ENCODE data around the gene ELMO1.

Gene ELMO1

GRCh38 chr7:37041461-37041860 lies 407.2 kb downstream of the ELMO1 start:
- FAIRE-seq (no peak), DNase-seq (ENCODE audit: insufficient read length) (no peak)
- TF ChIP-seq POLR2A (IDR thresholded peaks at IDR 0.05; ENCODE audit: low read depth, low read length) (no peak), POLR2AphosphoS5 (IDR thresholded peaks at IDR 0.05; ENCODE audit: low read depth, low read length) (no peak), TAF1 (IDR thresholded peaks at IDR 0.05; ENCODE audit: borderline replicate concordance, low read depth, low read length) (no peak)

- TF ChIP-seq POLR2A (IDR thresholded peaks at IDR 0.05; ENCODE audit: low read depth, low read length) = no peak
- no peak for TF ChIP-seq POLR2AphosphoS5 (IDR thresholded peaks at IDR 0.05; ENCODE audit: low read depth, low read length)
- no peak for TF ChIP-seq TAF1 (IDR thresholded peaks at IDR 0.05; ENCODE audit: borderline replicate concordance, low read depth, low read length)
- no peak for FAIRE-seq
- no peak for DNase-seq (ENCODE audit: insufficient read length)
Observed at GRCh38 chr7:37040330-37040729, 408.3 kb downstream of the ELMO1 start.

DNA sequence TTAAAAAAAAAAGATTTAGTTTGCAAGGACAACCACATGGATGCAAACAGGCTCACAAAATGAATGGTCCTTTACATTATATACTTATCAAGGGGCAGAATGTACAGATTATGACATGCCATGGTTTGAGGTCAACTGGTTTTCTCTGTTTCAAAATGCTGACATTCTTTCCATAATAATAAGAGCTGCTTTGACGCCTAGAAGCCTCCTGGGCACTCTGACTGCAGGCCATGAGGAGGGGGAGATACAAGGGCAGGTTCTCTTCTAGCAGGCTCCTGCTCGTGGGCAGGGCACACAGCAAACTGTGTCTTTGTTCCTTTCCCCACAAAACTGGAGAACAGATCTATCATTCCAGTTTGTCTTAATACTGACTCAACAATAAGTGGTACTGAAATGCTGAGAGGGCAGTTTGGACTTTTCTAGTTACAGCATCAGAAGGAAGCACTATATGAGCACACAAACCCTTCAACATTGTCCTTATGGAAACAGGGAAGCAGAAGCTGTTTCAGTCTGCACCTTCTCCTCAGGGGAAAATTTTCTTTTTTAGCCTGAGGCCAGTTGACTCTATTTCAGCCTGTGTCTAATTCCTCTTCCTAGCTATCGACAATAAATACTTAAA lies 409.4 kb downstream of the ELMO1 start:
- TF ChIP-seq POLR2AphosphoS5 (IDR thresholded peaks at IDR 0.05; ENCODE audit: low read depth, low read length) (no peak), TAF1 (IDR thresholded peaks at IDR 0.05; ENCODE audit: borderline replicate concordance, low read depth, low read length) (no peak), POLR2A (IDR thresholded peaks at IDR 0.05; ENCODE audit: low read depth, low read length) (no peak)
- FAIRE-seq (no peak), DNase-seq (ENCODE audit: insufficient read length) (no peak)

DNA sequence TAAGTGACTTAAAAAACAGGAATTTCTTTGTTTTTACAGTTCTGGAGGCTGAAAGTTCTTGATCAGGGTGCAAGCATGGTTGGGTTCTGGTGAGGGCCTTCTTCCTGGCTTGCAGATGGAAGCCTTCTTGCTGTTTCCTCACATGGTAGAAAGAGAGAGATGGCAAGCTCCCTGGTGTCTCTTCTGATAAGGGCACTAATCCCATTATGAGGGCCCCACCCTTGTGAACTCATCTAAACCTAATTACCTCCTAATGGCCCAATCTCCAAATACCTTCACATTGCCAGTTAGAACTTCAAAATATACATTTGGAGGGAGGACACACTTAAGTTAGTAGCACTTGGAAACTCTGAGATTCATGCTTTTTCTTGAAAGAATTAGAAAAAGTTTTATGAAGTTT lies 410.0 kb downstream of the ELMO1 start:
- FAIRE-seq (no peak), DNase-seq (ENCODE audit: insufficient read length) (no peak)
- TF ChIP-seq TAF1 (IDR thresholded peaks at IDR 0.05; ENCODE audit: borderline replicate concordance, low read depth, low read length) (no peak), POLR2AphosphoS5 (IDR thresholded peaks at IDR 0.05; ENCODE audit: low read depth, low read length) (no peak), POLR2A (IDR thresholded peaks at IDR 0.05; ENCODE audit: low read depth, low read length) (no peak)

DNA sequence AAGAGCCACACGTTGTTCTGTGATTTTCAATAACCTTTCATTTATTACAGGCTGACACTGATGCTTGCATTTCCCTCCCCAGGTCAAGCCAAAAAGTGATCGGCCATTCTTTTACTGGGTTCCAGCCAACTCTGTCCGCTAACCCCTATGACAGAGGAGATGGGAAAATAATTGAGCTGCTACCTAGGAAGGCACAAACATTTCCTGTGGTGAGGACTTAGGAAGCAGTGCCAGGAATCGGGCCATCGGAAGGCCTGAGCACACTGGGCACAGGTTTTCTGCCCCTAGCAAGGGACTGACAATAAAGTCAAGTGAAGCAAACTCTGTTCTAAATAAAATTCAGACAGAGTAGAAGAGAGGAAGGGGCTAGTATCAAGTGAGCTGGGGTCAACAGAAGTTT lies 411.4 kb downstream of the ELMO1 start:
- DNase-seq (ENCODE audit: insufficient read length) (no peak), FAIRE-seq (no peak)
- TF ChIP-seq POLR2A (IDR thresholded peaks at IDR 0.05; ENCODE audit: low read depth, low read length) (no peak), TAF1 (IDR thresholded peaks at IDR 0.05; ENCODE audit: borderline replicate concordance, low read depth, low read length) (no peak), POLR2AphosphoS5 (IDR thresholded peaks at IDR 0.05; ENCODE audit: low read depth, low read length) (no peak)

DNA sequence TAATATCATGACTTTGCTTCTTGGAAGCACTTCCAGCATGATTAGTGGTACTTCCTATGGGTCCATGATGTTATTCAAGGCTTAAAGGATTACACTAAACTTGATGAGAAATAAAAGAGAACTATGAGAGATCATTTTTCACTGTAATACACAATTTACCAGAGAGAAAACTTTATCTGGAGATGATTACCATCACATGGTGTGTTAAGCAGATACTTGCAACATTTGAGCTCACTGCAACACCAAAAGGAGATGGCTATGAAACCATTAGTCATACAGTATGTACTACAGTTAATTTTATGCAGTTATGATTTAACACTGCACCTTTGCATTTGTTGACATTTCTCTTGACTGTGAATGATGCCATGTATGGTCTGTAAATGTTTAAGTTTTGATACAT lies 413.0 kb downstream of the ELMO1 start:
- DNase-seq (ENCODE audit: insufficient read length) = no peak
- FAIRE-seq = no peak
- TF ChIP-seq POLR2AphosphoS5 (IDR thresholded peaks at IDR 0.05; ENCODE audit: low read depth, low read length) (no peak), TAF1 (IDR thresholded peaks at IDR 0.05; ENCODE audit: borderline replicate concordance, low read depth, low read length) (no peak), POLR2A (IDR thresholded peaks at IDR 0.05; ENCODE audit: low read depth, low read length) (no peak)

- DNase-seq (ENCODE audit: insufficient read length) (no peak), FAIRE-seq (no peak)
- TF ChIP-seq POLR2A (IDR thresholded peaks at IDR 0.05; ENCODE audit: low read depth, low read length) (no peak), TAF1 (IDR thresholded peaks at IDR 0.05; ENCODE audit: borderline replicate concordance, low read depth, low read length) (no peak), POLR2AphosphoS5 (IDR thresholded peaks at IDR 0.05; ENCODE audit: low read depth, low read length) (no peak)
Observed at GRCh38 chr7:37033141-37033540, 415.5 kb downstream of the ELMO1 start.

GRCh38 chr7:37032258-37032601 lies 416.4 kb downstream of the ELMO1 start:
- no peak for FAIRE-seq
- TF ChIP-seq POLR2AphosphoS5 (IDR thresholded peaks at IDR 0.05; ENCODE audit: low read depth, low read length) = no peak
- TF ChIP-seq POLR2A (IDR thresholded peaks at IDR 0.05; ENCODE audit: low read depth, low read length) = no peak
- no peak for TF ChIP-seq TAF1 (IDR thresholded peaks at IDR 0.05; ENCODE audit: borderline replicate concordance, low read depth, low read length)
- no peak for DNase-seq (ENCODE audit: insufficient read length)

GRCh38 chr7:37031571-37032257 lies 416.9 kb downstream of the ELMO1 start:
- DNase-seq (ENCODE audit: insufficient read length) (no peak), FAIRE-seq (no peak)
- TF ChIP-seq POLR2A (IDR thresholded peaks at IDR 0.05; ENCODE audit: low read depth, low read length) (no peak), POLR2AphosphoS5 (IDR thresholded peaks at IDR 0.05; ENCODE audit: low read depth, low read length) (no peak), TAF1 (IDR thresholded peaks at IDR 0.05; ENCODE audit: borderline replicate concordance, low read depth, low read length) (no peak)

DNA sequence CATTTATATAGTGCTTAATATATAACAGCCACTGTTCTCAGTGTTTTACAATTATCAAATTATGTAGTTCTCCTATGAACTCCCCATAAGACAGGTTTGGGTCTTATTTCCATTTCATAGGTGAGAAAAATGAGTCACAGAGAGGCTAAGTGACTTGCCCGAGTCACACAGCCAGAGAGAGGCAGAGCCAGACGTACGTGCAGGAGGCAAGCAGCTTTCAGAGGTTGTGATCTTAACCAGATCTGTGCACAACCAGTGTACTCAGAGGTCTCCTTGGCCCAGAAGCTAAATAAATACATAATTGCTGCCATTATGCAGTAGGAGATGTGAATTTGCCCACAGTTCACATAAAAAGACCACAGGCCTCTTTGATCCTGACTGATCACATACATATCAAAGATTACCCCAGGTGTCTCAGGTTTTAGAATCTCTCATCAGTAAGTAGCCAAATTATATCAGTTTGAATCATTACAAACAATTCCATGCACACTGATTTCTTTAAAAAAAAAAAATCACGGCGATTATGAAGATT lies 419.7 kb downstream of the ELMO1 start:
- FAIRE-seq = no peak
- no peak for DNase-seq (ENCODE audit: insufficient read length)
- TF ChIP-seq POLR2A (IDR thresholded peaks at IDR 0.05; ENCODE audit: low read depth, low read length) = no peak
- no peak for TF ChIP-seq POLR2AphosphoS5 (IDR thresholded peaks at IDR 0.05; ENCODE audit: low read depth, low read length)

DNA sequence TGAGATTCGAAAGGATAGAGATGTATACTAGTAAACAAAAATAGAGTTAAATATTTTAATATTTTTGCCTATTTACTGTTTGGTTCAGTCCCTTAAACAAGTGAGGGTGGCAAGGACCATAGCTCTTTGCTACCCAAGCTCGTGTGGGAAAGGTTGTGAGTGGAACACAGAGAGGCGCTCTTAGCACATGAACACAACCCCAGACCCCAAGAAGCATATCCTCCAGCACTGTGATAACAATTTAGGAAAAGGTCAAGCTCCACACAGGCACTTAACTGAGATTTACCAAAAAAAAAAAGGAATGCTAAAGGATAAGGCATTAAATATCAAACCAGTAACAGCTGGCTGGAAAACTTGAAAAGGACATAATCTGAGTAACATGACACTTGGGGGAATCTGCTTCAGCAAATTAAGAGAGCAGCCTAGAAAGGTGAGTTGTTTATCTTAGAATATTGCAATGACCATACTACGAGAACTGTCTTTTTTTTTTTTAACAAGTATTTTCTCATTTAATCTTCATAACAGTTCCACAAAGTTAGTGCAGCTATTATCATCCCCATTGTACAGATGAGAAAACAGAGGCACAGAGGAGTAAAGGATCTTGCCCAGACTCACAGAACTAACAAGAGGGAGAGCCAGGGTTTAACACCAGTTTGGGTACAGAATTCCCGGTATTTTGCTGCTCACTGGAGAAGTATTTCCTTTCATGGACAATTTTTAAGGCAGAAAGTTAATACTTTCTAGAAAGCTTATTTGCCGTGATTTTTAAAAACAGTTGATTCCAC lies 420.9 kb downstream of the ELMO1 start:
- DNase-seq (ENCODE audit: insufficient read length) = no peak
- FAIRE-seq = no peak
- no peak for TF ChIP-seq POLR2AphosphoS5 (IDR thresholded peaks at IDR 0.05; ENCODE audit: low read depth, low read length)
- TF ChIP-seq POLR2A (IDR thresholded peaks at IDR 0.05; ENCODE audit: low read depth, low read length) = no peak
- TF ChIP-seq TAF1 (IDR thresholded peaks at IDR 0.05; ENCODE audit: borderline replicate concordance, low read depth, low read length) = no peak

Data from GM12892 (cell line).